Uterus (tissue), 4 donors: ENCODE measurements around the gene YOD1. TPM values are rescaled to one million over a fixed set of nuclear protein-coding genes. Genes with fewer than 3 reads are reported as not detected.

ENCODE experiments used
- DNase-seq, 2 donors: peaks; one replicate each; pipeline ENCODE4 v3.0.0-alpha.2; 2019 to 2020
- H3K27ac ChIP-seq, 2 donors: fragments of 200-600 bp; sonication (generic); 1 replicate in 1 of 2; 2 replicates in 1 of 2; pipeline ENCODE4 v1.5.1; 2016 to 2018
- H3K27me3 ChIP-seq, 2 donors: fragments of 200-600 bp; sonication (generic); one replicate each; pipeline ENCODE4 v1.5.1; 2018 to 2019; ENCODE audit warnings: control low read depth in 1 of 2
- H3K36me3 ChIP-seq, 2 donors: fragments of 200-600 bp; sonication (generic); one replicate each; pipeline ENCODE4 v1.5.1; 2019; ENCODE audit warnings: control low read depth in 1 of 2
- H3K4me1 ChIP-seq, 2 donors: fragments of 200-600 bp; sonication (generic); one replicate each; pipeline ENCODE4 v1.5.1; 2018 to 2019; ENCODE audit warnings: control low read depth in 1 of 2
- H3K4me3 ChIP-seq, 2 donors: fragments of 200-600 bp; sonication (generic); 1 replicate in 1 of 2; 2 replicates in 1 of 2; pipeline ENCODE4 v1.5.1; 2018 to 2019; ENCODE audit warnings: mild to moderate bottlenecking in 1 of 2
- H3K9me3 ChIP-seq, 2 donors: fragments of 200-600 bp; sonication (generic); one replicate each; pipeline ENCODE4 v1.5.1; 2019; ENCODE audit warnings: control low read depth in 1 of 2
- POLR2A ChIP-seq, 2 donors: fragments of 450-650 bp; IDR thresholded peaks; one replicate each; pipeline ENCODE4 v1.6.1; 2016; ENCODE audit warnings: antibody characterized with exemption in 2 of 2, mild to moderate bottlenecking in 1 of 2, moderate library complexity in 1 of 2
- intact Hi-C: fragments of 100-400 bp; cut with DNase I; formaldehyde crosslinking; loops from one replicate; pipeline ENCODE4 v1.15.1; 2023; ENCODE audit warnings: low total_unique reads
- total RNA-seq, 4 donors: library from RNA; depleted of rRNA in 3 of 4; stranded (reverse); fragments of >200 nt in 3 of 4; gene quantifications; one replicate each; pipeline versions ENCODE4 v1.1.0 to v1.2.4, GENCODE V29; 2014 to 2023
- TF ChIP-seq, protein P1 (sequence below), 4 experiments: fragments of 200-600 bp in 2 of 4; fragments of 450-650 bp in 2 of 4; sonication (generic) in 2 of 4; IDR thresholded peaks; one replicate each; pipeline ENCODE4 v1.5.1; 2016 to 2019; ENCODE audit warnings: antibody characterized with exemption in 4 of 4, mild to moderate bottlenecking in 2 of 4, moderate library complexity in 1 of 4
- donor health status: DM: yes; HTN: yes; CAD: no.

The YOD1 gene
- total RNA-seq, 4 donors from 2014 or later = 3.3 to 17.1 (median 7.6) TPM

DNA sequence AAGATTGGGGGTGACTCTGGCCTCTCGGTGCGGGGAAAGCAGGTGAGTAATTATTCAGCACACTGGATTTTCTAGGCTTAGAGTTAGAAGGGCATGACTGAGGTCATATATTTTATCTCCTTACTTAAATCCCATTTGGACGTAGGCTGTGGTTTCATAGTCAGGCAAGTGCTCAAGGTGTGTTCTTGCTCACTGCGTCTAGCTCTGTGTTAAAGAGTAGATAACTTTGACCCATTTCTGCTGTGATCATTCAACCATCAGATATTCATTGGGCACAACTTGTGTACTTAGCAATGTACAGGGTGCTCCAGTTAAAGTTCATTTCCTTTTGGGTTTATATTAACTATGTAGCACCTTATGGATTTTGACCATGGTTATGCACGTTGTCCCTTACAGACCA, 16.7 kb upstream of the YOD1 start:
- TF ChIP-seq POLR2A (IDR thresholded peaks at IDR 0.05) = no peak
- TF ChIP-seq, protein P1, sequence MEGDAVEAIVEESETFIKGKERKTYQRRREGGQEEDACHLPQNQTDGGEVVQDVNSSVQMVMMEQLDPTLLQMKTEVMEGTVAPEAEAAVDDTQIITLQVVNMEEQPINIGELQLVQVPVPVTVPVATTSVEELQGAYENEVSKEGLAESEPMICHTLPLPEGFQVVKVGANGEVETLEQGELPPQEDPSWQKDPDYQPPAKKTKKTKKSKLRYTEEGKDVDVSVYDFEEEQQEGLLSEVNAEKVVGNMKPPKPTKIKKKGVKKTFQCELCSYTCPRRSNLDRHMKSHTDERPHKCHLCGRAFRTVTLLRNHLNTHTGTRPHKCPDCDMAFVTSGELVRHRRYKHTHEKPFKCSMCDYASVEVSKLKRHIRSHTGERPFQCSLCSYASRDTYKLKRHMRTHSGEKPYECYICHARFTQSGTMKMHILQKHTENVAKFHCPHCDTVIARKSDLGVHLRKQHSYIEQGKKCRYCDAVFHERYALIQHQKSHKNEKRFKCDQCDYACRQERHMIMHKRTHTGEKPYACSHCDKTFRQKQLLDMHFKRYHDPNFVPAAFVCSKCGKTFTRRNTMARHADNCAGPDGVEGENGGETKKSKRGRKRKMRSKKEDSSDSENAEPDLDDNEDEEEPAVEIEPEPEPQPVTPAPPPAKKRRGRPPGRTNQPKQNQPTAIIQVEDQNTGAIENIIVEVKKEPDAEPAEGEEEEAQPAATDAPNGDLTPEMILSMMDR (IDR thresholded peaks at IDR 0.05) = no peak
- H3K27ac ChIP-seq = no peak overlapping the region
- DNase-seq = no peak
- H3K4me3 ChIP-seq = no peak overlapping the region
- no peaks in the 10 kb centered on the region for H3K36me3 ChIP-seq
- intact Hi-C loops = no loop called here
- H3K27me3 ChIP-seq = no peaks in the 10 kb centered on the region
- no peaks in the 10 kb centered on the region for H3K9me3 ChIP-seq
- no peaks in the 10 kb centered on the region for H3K4me1 ChIP-seq

DNA sequence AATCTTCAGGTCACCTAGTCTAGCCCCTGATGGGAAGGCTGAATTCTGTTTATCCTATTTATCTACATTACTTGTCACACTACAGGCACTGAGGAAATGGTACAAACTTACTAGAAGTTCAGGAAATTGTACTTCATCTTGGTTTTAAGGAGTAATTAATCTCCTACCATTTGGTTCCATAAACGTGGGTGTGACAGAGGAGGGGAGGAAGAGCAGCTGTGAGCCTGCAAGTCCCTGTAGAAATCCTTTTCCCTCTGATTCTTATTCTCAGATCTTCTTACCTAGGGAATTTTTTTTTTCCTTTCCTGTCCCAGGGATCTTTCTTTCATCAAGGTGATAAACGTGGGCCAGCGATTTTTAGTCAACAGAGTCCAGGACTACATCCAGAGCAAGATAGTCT, 16.2 kb upstream of the YOD1 start:
- no peaks in the 10 kb centered on the region for H3K9me3 ChIP-seq
- H3K4me3 ChIP-seq = no peak overlapping the region
- no peaks in the 10 kb centered on the region for H3K27me3 ChIP-seq
- H3K4me1 ChIP-seq = no peaks in the 10 kb centered on the region
- intact Hi-C loops = no loop called here
- no peak for DNase-seq
- TF ChIP-seq POLR2A (IDR thresholded peaks at IDR 0.05) = no peak
- TF ChIP-seq, protein P1 (IDR thresholded peaks at IDR 0.05) = no peak
- H3K36me3 ChIP-seq = no peaks in the 10 kb centered on the region
- no peak overlapping the region for H3K27ac ChIP-seq

DNA sequence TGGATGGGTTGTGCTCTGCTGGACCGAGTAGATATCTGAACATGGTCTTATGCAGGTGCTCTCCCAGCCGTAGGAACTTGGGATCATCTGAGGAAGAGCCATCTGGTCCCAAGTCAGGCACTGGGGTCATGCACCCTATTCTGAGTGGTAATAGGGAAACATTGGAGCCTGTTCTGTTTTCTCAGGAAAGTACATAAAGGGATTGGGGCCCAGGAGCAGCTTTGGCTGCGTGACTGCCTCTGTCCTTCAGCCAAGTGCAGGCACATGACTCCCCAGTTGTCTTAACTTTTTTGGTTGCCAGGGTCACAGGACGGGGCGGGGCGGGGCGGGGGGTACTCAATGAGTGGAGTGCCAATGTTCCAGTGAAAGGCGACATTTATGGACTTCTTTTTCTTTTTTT, 13.6 kb upstream of the YOD1 start:
- intact Hi-C loops = no loop called here
- no peak overlapping the region for H3K27ac ChIP-seq

DNA sequence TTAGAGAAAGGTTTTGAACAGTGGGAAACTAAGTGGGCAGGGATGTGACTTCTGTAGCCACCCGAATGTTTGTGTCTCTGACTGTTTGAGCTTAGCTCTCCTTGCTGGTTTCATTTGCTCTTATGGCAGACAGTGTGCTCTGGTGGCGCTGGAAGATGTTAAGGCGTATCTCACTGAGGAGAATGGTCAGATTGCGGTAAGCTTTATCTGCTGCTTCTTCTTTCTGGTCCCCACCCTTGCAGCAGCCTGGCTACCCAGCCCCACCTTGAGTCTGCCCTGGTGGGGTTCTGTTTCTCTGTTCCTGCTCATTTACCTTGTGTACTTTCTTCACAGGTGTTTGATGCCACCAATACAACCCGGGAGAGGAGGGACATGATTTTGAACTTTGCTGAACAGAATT, 12.0 kb upstream of the YOD1 start:
- Histone ChIP-seq H3K27me3 (no peaks in the 10 kb centered on the region), H3K9me3 (no peaks in the 10 kb centered on the region), H3K27ac (no peak overlapping the region), H3K4me3 (no peak overlapping the region), H3K36me3 (no peaks in the 10 kb centered on the region), H3K4me1 (no peaks in the 10 kb centered on the region)
- no peak for TF ChIP-seq POLR2A (IDR thresholded peaks at IDR 0.05)
- TF ChIP-seq, protein P1 (IDR thresholded peaks at IDR 0.05) = no peak
- DNase-seq = no peak
- intact Hi-C loops = no loop called here

More for the DNA sequence above, 13.6 kb upstream of the YOD1 start:
- no peaks in the 10 kb centered on the region for H3K4me1 ChIP-seq
- H3K27me3 ChIP-seq = no peaks in the 10 kb centered on the region
- H3K4me3 ChIP-seq = no peak overlapping the region
- TF ChIP-seq POLR2A (IDR thresholded peaks at IDR 0.05) = no peak
- TF ChIP-seq, protein P1 (IDR thresholded peaks at IDR 0.05) = no peak
- H3K9me3 ChIP-seq = no peaks in the 10 kb centered on the region
- no peak for DNase-seq
- no peaks in the 10 kb centered on the region for H3K36me3 ChIP-seq

DNA sequence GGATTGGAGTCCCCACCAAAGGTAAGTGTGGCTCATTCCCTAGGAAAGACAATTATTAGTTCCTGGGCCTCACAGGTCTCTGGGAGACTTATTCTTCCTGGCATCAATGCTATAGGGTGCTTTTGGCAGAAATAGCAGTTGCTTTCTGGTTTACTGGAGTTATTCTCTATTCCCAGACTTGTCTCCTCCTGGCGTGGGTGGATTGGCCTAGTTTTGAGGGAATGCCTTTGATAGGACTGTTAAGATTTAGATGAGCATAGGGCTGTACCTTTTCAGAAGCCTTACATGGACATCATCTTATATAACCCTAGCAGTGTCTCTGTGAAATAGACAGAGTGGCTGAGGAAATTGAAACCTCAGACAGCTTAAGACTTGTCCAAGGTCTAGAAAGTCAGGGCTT, 11.1 kb upstream of the YOD1 start:
- H3K27ac ChIP-seq = no peak overlapping the region
- no peak for DNase-seq
- no peak overlapping the region for H3K4me3 ChIP-seq
- no peaks in the 10 kb centered on the region for H3K36me3 ChIP-seq
- TF ChIP-seq POLR2A (IDR thresholded peaks at IDR 0.05) = no peak
- TF ChIP-seq, protein P1 (IDR thresholded peaks at IDR 0.05) = no peak
- intact Hi-C loops = no loop called here
- H3K9me3 ChIP-seq = no peaks in the 10 kb centered on the region
- H3K27me3 ChIP-seq = no peaks in the 10 kb centered on the region
- no peaks in the 10 kb centered on the region for H3K4me1 ChIP-seq
